Cardiac muscle cell (in vitro differentiated cells and primary cell): ENCODE measurements around the gene PPP1CC. TPM values are rescaled to one million over a fixed set of nuclear protein-coding genes. Genes with fewer than 3 reads are reported as not detected.
"Not testable (repeated sequence)": the region's sequence is repeated elsewhere in the genome, so short reads cannot be mapped to it uniquely, and the experiment has no call there.

ENCODE experiments used
- DNase-seq, 2 donors: peaks; one replicate each; pipeline versions ENCODE4 v3.0.0 to v3.0.0-alpha.2; 2010 to 2017; ENCODE audit warnings: low read depth in 1 of 2, low spot score in 1 of 2
- H3K27ac ChIP-seq: fragments of 200-600 bp; sonication (generic); 2 replicates; pipeline ENCODE4 v1.5.1; 2016
- H3K27me3 ChIP-seq: fragments of 200-600 bp; sonication (generic); 2 replicates; pipeline ENCODE4 v1.6.0; 2016; ENCODE audit warnings: control low read depth
- H3K36me3 ChIP-seq: fragments of 200-600 bp; sonication (generic); 2 replicates; pipeline ENCODE4 v1.5.1; 2016; ENCODE audit warnings: control low read depth
- H3K4me1 ChIP-seq: fragments of 200-600 bp; sonication (generic); 2 replicates; pipeline ENCODE4 v1.8.1; 2017; ENCODE audit warnings: low read depth, mild to moderate bottlenecking, mixed run types
- H3K4me3 ChIP-seq: fragments of 200-600 bp; sonication (generic); 2 replicates; pipeline ENCODE4 v1.5.1; 2016; ENCODE audit warnings: mild to moderate bottlenecking
- H3K9me3 ChIP-seq: fragments of 200-600 bp; sonication (generic); 2 replicates; pipeline ENCODE4 v1.5.1; 2017; ENCODE audit warnings: low read depth, mild to moderate bottlenecking, control low read depth
- CTCF ChIP-seq: IDR thresholded peaks from 2 replicates; pipeline ENCODE4 v1.5.1; 2012; ENCODE audit warnings: low read depth, mild to moderate bottlenecking, low read length
- polyA plus RNA-seq: library from polyadenylated mRNA; unstranded; fragments of >200 nt; fragmentation: Nextera tagmentation; extraction: Ambion mirVana; gene quantifications from 2 replicates; pipeline ENCODE4 v1.2.1, GENCODE V29; 2016
- total RNA-seq: library from RNA; depleted of rRNA; stranded (reverse); fragments of >200 nt; gene quantifications from 2 replicates; pipeline ENCODE4 v1.2.3, GENCODE V29; 2016

PPP1CC gene
- total and polyA plus RNA-seq, 2 experiments from 2014 or later, result 85.2 to 150 TPM

- Histone ChIP-seq H3K9me3 (no peaks in the 10 kb centered on the region), H3K4me3 (no peak overlapping the region), H3K4me1 (peaks cover 32% of the 10 kb centered on the region), H3K27me3 (no peaks in the 10 kb centered on the region), H3K27ac (peak overlapping the region; percentile 24), H3K36me3 (peaks cover 35% of the 10 kb centered on the region)
- TF ChIP-seq CTCF, result no peak
- DNase-seq, result no peak
Observed at GRCh38 chr12:110731479-110731878, 11.2 kb downstream of the PPP1CC start.

GRCh38 chr12:110728628-110729027 lies 14.1 kb downstream of the PPP1CC start:
- Histone ChIP-seq H3K27ac (no peak overlapping the region), H3K27me3 (no peaks in the 10 kb centered on the region), H3K4me3 (no peak overlapping the region), H3K36me3 (peaks cover 53% of the 10 kb centered on the region), H3K4me1 (peaks cover 27% of the 10 kb centered on the region), H3K9me3 (no peaks in the 10 kb centered on the region)
- no peak for DNase-seq
- no peak for TF ChIP-seq CTCF

GRCh38 chr12:110726708-110727369 lies 15.9 kb downstream of the PPP1CC start:
- H3K9me3 ChIP-seq, result no peaks in the 10 kb centered on the region
- H3K4me3 ChIP-seq, result no peak overlapping the region
- H3K4me1 ChIP-seq, result peaks cover 10% of the 10 kb centered on the region
- TF ChIP-seq CTCF, result no peak
- DNase-seq, result no peak
- no peaks in the 10 kb centered on the region for H3K27me3 ChIP-seq
- peaks cover 65% of the 10 kb centered on the region for H3K36me3 ChIP-seq
- no peak overlapping the region for H3K27ac ChIP-seq

- Histone ChIP-seq H3K4me1 (peaks cover 1% of the 10 kb centered on the region), H3K27me3 (no peaks in the 10 kb centered on the region), H3K9me3 (no peaks in the 10 kb centered on the region), H3K27ac (no peak overlapping the region), H3K36me3 (peaks cover 70% of the 10 kb centered on the region), H3K4me3 (no peak overlapping the region)
- no peak for TF ChIP-seq CTCF
- DNase-seq, result no peak
Observed at GRCh38 chr12:110726028-110726427, 16.7 kb downstream of the PPP1CC start.

- no peak overlapping the region for H3K4me3 ChIP-seq
- no peak for DNase-seq
- H3K27ac ChIP-seq, result no peak overlapping the region
- no peak for TF ChIP-seq CTCF
- H3K9me3 ChIP-seq, result no peaks in the 10 kb centered on the region
- H3K36me3 ChIP-seq, result peaks cover 70% of the 10 kb centered on the region
- no peaks in the 10 kb centered on the region for H3K27me3 ChIP-seq
- H3K4me1 ChIP-seq, result no peaks in the 10 kb centered on the region
Observed at GRCh38 chr12:110725267-110725666, 17.4 kb downstream of the PPP1CC start.

- H3K9me3 ChIP-seq, H3K27me3 ChIP-seq, DNase-seq, H3K4me3 ChIP-seq, H3K4me1 ChIP-seq, H3K27ac ChIP-seq: not testable (repeated sequence)
- peaks cover 75% of the 10 kb centered on the region for H3K36me3 ChIP-seq
Observed at GRCh38 chr12:110722892-110723291, 19.8 kb downstream of the PPP1CC start.
